H1 (cell line): ENCODE data around the gene MSI2. TPM values are rescaled to one million over a fixed set of nuclear protein-coding genes. Genes with fewer than 3 reads are reported as not detected.

ENCODE experiments used
- CTCF ChIA-PET: fragments of 300-600 bp; sonication (Branson Sonifier 250); formaldehyde crosslinking; loops from one replicate; lab custom pipeline; 2021; ENCODE audit not compliant: partially characterized antibody; lab: Charles Lee
- POLR2A ChIA-PET: fragments of 300-600 bp; sonication (Branson Sonifier 250); formaldehyde crosslinking; loops from one replicate; lab custom pipeline; 2021; ENCODE audit warnings: inconsistent platforms; ENCODE audit not compliant: partially characterized antibody; lab: Charles Lee
- DNase-seq, 2 experiments: peaks; one replicate each; pipeline versions ENCODE4 v3.0.0 to v3.0.0-alpha.2; 2010 to 2022; ENCODE audit warnings: low spot score in 2 of 2, low read depth in 1 of 2, mixed read lengths in 1 of 2
- FAIRE-seq: peaks from 2 replicates; lab custom pipeline; 2011; peaks lifted over from hg19 to GRCh38; lab: Jason Lieb, UNC
- H2AFZ ChIP-seq: 2 replicates; pipeline ENCODE4 v1.8.1; 2012; ENCODE audit warnings: low read length, inconsistent platforms
- H2AK5ac ChIP-seq: 2 replicates; pipeline ENCODE4 v1.6.1; 2013; ENCODE audit warnings: low read depth, low read length
- H2BK120ac ChIP-seq: replicated peaks from 2 replicates; pipeline ENCODE3; 2013; ENCODE audit warnings: low read depth, low read length, inconsistent platforms
- H2BK12ac ChIP-seq: 2 replicates; pipeline ENCODE4 v1.6.1; 2013; ENCODE audit warnings: low read depth, low read length
- H2BK15ac ChIP-seq: 2 replicates; pipeline ENCODE4 v1.6.1; 2013; ENCODE audit warnings: low read length
- H2BK20ac ChIP-seq: 2 replicates; pipeline ENCODE4 v1.6.1; 2013; ENCODE audit warnings: low read length
- H2BK5ac ChIP-seq: 2 replicates; pipeline ENCODE4 v1.6.1; 2013; ENCODE audit warnings: low read depth, low read length
- H3K14ac ChIP-seq: 2 replicates; pipeline ENCODE4 v1.6.1; 2013; ENCODE audit warnings: inconsistent platforms; ENCODE audit not compliant: insufficient read length
- H3K18ac ChIP-seq: 2 replicates; pipeline ENCODE4 v1.6.1; 2013; ENCODE audit warnings: low read length; ENCODE audit errors: extremely low read depth
- H3K23ac ChIP-seq: 2 replicates; pipeline ENCODE4 v1.6.1; 2013; ENCODE audit warnings: inconsistent platforms; ENCODE audit not compliant: insufficient read length
- H3K23me2 ChIP-seq: 2 replicates; pipeline ENCODE4 v1.6.1; 2013; ENCODE audit warnings: low read depth, low read length
- H3K27ac ChIP-seq: 2 replicates; pipeline ENCODE4 v1.6.1; 2011; ENCODE audit warnings: low read depth, low read length, inconsistent platforms
- H3K27me3 ChIP-seq, 4 experiments: replicated peaks in 1 of 4; 1 replicate in 1 of 4; 2 replicates in 3 of 4; pipeline versions ENCODE4 v1.6.1 to v1.8.1; 2011 to 2013; ENCODE audit warnings: low read length in 3 of 4, mild to moderate bottlenecking in 3 of 4, inconsistent platforms in 2 of 4, mixed read lengths in 2 of 4, moderate library complexity in 1 of 4; ENCODE audit not compliant: control insufficient read depth in 3 of 4, insufficient read depth in 3 of 4; ENCODE audit errors: extremely low read depth in 1 of 4
- H3K36me3 ChIP-seq, 4 experiments: 2 replicates each; pipeline versions ENCODE4 v1.6.1 to v1.8.1; 2011 to 2013; ENCODE audit warnings: mild to moderate bottlenecking in 4 of 4, low read length in 3 of 4, moderate library complexity in 2 of 4, control low read depth in 1 of 4, inconsistent platforms in 1 of 4; ENCODE audit not compliant: insufficient read depth in 4 of 4, control insufficient read depth in 2 of 4
- H3K4ac ChIP-seq: replicated peaks from 2 replicates; pipeline ENCODE3; 2013; ENCODE audit warnings: low read length, low read depth, mixed read lengths, inconsistent platforms; ENCODE audit not compliant: insufficient read length
- H3K4me1 ChIP-seq, 4 experiments: replicated peaks in 1 of 4; 1 replicate in 1 of 4; 2 replicates in 3 of 4; pipeline versions ENCODE4 v1.6.1 to v1.8.1; 2011 to 2013; ENCODE audit warnings: low read length in 3 of 4, inconsistent platforms in 2 of 4, mixed read lengths in 1 of 4; ENCODE audit not compliant: insufficient read depth in 4 of 4, control insufficient read depth in 3 of 4
- H3K4me2 ChIP-seq, 2 experiments: 2 replicates each; pipeline versions ENCODE4 v1.6.1 to v1.8.1; 2011 to 2013; ENCODE audit warnings: low read depth in 2 of 2, low read length in 2 of 2, control low read depth in 1 of 2, inconsistent platforms in 1 of 2, mild to moderate bottlenecking in 1 of 2; ENCODE audit not compliant: insufficient read depth in 1 of 2
- H3K4me3 ChIP-seq, 4 experiments: fragments of 200-600, 300-600 bp in 1 of 4; sonication (generic), shearing (Covaris generic), sonication (Bioruptor Twin) in 1 of 4; 2 replicates each; pipeline versions ENCODE4 v1.5.1 to v1.8.1; 2011 to 2016; ENCODE audit warnings: low read length in 4 of 4, low read depth in 3 of 4, control low read depth in 2 of 4, inconsistent platforms in 2 of 4, mild to moderate bottlenecking in 2 of 4, mixed read lengths in 1 of 4, moderate library complexity in 1 of 4; ENCODE audit not compliant: insufficient read depth in 2 of 4; ENCODE audit errors: extremely low read depth in 1 of 4
- H3K56ac ChIP-seq: replicated peaks from 2 replicates; pipeline ENCODE3; 2013; ENCODE audit warnings: low read depth, mild to moderate bottlenecking, mixed read lengths, low read length, inconsistent platforms; ENCODE audit not compliant: insufficient read length
- H3K79me1 ChIP-seq: 2 replicates; pipeline ENCODE4 v1.6.1; 2013; ENCODE audit warnings: low read depth, low read length, control low read depth
- H3K79me2 ChIP-seq, 2 experiments: 2 replicates each; pipeline versions ENCODE4 v1.6.1 to v1.8.1; 2012 to 2013; ENCODE audit warnings: low read length in 2 of 2, mild to moderate bottlenecking in 2 of 2, inconsistent platforms in 1 of 2; ENCODE audit not compliant: insufficient read depth in 2 of 2, control insufficient read depth in 1 of 2
- H3K9ac ChIP-seq, 4 experiments: replicated peaks in 1 of 4; 1 replicate in 1 of 4; 2 replicates in 3 of 4; pipeline versions ENCODE4 v1.6.1 to v1.8.1; 2011 to 2013; ENCODE audit warnings: low read depth in 3 of 4, low read length in 3 of 4, control low read depth in 2 of 4, mild to moderate bottlenecking in 2 of 4, moderate library complexity in 2 of 4, inconsistent platforms in 1 of 4; ENCODE audit errors: extremely low read depth in 1 of 4
- H3K9me3 ChIP-seq, 2 experiments: 2 replicates each; pipeline versions ENCODE4 v1.6.1 to v1.8.1; 2012 to 2013; ENCODE audit warnings: mild to moderate bottlenecking in 2 of 2, moderate library complexity in 2 of 2, control low read depth in 1 of 2, inconsistent platforms in 1 of 2, low read depth in 1 of 2, low read length in 1 of 2, mixed read lengths in 1 of 2; ENCODE audit not compliant: insufficient read depth in 2 of 2
- H4K20me1 ChIP-seq, 2 experiments: replicated peaks in 1 of 2; 2 replicates each; pipeline versions ENCODE3 to v1.8.1; 2011 to 2013; ENCODE audit warnings: inconsistent platforms in 2 of 2, low read length in 2 of 2, mild to moderate bottlenecking in 1 of 2; ENCODE audit not compliant: insufficient read depth in 2 of 2, control insufficient read depth in 1 of 2
- H4K5ac ChIP-seq: 2 replicates; pipeline ENCODE4 v1.6.1; 2013; ENCODE audit warnings: low read length, low read depth, mixed read lengths, inconsistent platforms; ENCODE audit not compliant: insufficient read length
- H4K8ac ChIP-seq: 2 replicates; pipeline ENCODE4 v1.8.0; 2013; ENCODE audit warnings: mild to moderate bottlenecking, moderate library complexity, low read length, inconsistent platforms; ENCODE audit not compliant: insufficient read depth; ENCODE audit errors: extremely low read depth
- H4K91ac ChIP-seq: replicated peaks from 2 replicates; pipeline ENCODE3; 2013; ENCODE audit warnings: low read length, mixed read lengths, inconsistent platforms; ENCODE audit not compliant: insufficient read length
- BCL11A ChIP-seq, 2 experiments: IDR thresholded peaks; one replicate each; pipeline ENCODE4 v1.6.1; 2011; ENCODE audit warnings: low read depth in 2 of 2, low read length in 2 of 2, mild to moderate bottlenecking in 2 of 2
- GABPA ChIP-seq: IDR thresholded peaks from 2 replicates; pipeline ENCODE4 v1.6.1; 2011; ENCODE audit warnings: mild to moderate bottlenecking, low read length, moderate library complexity, borderline replicate concordance; ENCODE audit not compliant: insufficient read depth
- HDAC6 ChIP-seq: IDR thresholded peaks from one replicate; pipeline ENCODE4 v1.7.1; 2012; ENCODE audit warnings: low read depth, mild to moderate bottlenecking, inconsistent platforms, low read length, moderate library complexity
- KDM1A ChIP-seq: fragments of 200-600, 300-600 bp; sonication (generic); IDR thresholded peaks from 2 replicates; pipeline ENCODE4 v1.7.1; 2016; ENCODE audit warnings: mild to moderate bottlenecking, low read length, borderline replicate concordance
- POLR2A ChIP-seq, 2 experiments: IDR thresholded peaks; 1 replicate in 1 of 2; 2 replicates in 1 of 2; pipeline ENCODE4 v1.6.1; 2011; ENCODE audit warnings: low read depth in 2 of 2, low read length in 2 of 2, mild to moderate bottlenecking in 2 of 2; ENCODE audit errors: control extremely low read depth in 1 of 2
- RFX5 ChIP-seq: IDR thresholded peaks from 2 replicates; pipeline ENCODE4 v1.6.1; 2011; ENCODE audit warnings: low read depth, low read length, improper control_type of control experiment, borderline replicate concordance
- RNF2 ChIP-seq: fragments of 200-900, 300-1000 bp; sonication (generic); IDR thresholded peaks from 2 replicates; pipeline ENCODE4 v1.7.1; 2016; ENCODE audit warnings: borderline replicate concordance, low read depth, mild to moderate bottlenecking, antibody characterized with exemption, low read length; ENCODE audit not compliant: poor library complexity, severe bottlenecking; ENCODE audit errors: missing control alignments
- SP4 ChIP-seq: IDR thresholded peaks from 2 replicates; pipeline ENCODE4 v1.6.1; 2012; ENCODE audit warnings: low read length, inconsistent platforms
- SRF ChIP-seq: IDR thresholded peaks from 2 replicates; pipeline ENCODE4 v1.6.1; 2011; ENCODE audit warnings: mild to moderate bottlenecking, low read depth, low read length, moderate library complexity
- SUZ12 ChIP-seq: fragments of 200-600 bp; sonication (generic); IDR thresholded peaks from 2 replicates; pipeline ENCODE4 v1.6.1; 2012; ENCODE audit warnings: mild to moderate bottlenecking, inconsistent platforms, low read length, moderate library complexity, mixed read lengths
- TAF1 ChIP-seq: IDR thresholded peaks from 2 replicates; pipeline ENCODE4 v1.6.1; 2011; ENCODE audit warnings: mild to moderate bottlenecking, low read depth, low read length
- TBP ChIP-seq: IDR thresholded peaks from 2 replicates; pipeline ENCODE4 v1.6.1; 2011; ENCODE audit warnings: low read depth, low read length, improper control_type of control experiment
- WGBS, 2 experiments: shearing (Covaris generic) in 1 of 2; methylation state at CpG; one replicate each; pipeline versions ENCODE4 v1.1.6 to v1.1.7; 2013 to 2015; ENCODE audit warnings: low lambda C conversion rate in 2 of 2, mixed read lengths in 2 of 2, inconsistent platforms in 1 of 2, low coverage in 1 of 2, missing lambda C conversion rate in 1 of 2; ENCODE audit not compliant: insufficient replicate concordance in 2 of 2, insufficient coverage in 1 of 2, insufficient read length in 1 of 2; ENCODE audit errors: extremely low coverage in 1 of 2, missing lambda C conversion rate in 1 of 2; 5-methylcytosine and 5-hydroxymethylcytosine counted together
- polyA plus RNA-seq, 7 experiments: library from polyadenylated mRNA; depleted of rRNA in 3 of 7; stranded (reverse) in 5 of 7; unstranded in 2 of 7; fragments of >200 nt in 5 of 7; fragments of 200-250 nt in 2 of 7; gene quantifications; 1 replicate in 5 of 7; 2 replicates in 1 of 7; 4 replicates in 1 of 7; pipeline versions ENCODE4 v1.2.1 to v1.2.3, GENCODE V29; 2011 to 2013; ENCODE audit warnings: missing spikeins in 2 of 7, mixed read lengths in 2 of 7
- total RNA-seq: library from RNA; stranded (reverse); fragmentation: NEBNext Ultra II Directional; extraction: Animal tissue kit (Norgen Biotek cat#: 25700); gene quantifications from 2 replicates; pipeline ENCODE4 v1.2.1, GENCODE V29; 2021
- TF ChIP-seq, protein P1 (sequence below): IDR thresholded peaks from 2 replicates; pipeline ENCODE4 v1.6.1; 2011; ENCODE audit warnings: low read length, improper control_type of control experiment

Gene MSI2
- total and polyA plus RNA-seq, 2 of the 8 experiments (the other 6 are each of a cell fraction or from before 2014, with no cell fraction given): 36.7 to 80.6 TPM

DNA sequence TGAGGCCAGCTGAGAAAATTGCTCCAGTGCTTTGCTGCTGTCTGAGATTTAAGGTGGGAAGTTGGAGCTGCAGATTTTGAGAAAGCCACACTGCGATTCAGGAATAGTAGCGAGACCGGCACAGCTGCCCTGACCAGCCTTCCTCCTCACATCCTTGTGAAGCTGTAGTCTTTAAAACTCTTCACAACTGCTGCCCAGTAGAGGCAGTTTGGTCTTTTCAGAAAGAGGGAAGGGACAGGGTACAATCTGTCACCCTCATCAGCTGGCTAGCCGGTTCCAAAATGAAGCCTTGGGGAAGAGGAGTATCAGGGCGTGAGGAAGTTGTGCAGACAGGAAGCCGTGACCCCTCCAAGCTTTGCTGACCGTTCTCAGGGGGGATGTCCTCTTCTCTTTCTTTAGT lies 195.3 kb downstream of the MSI2 start:
- CTCF ChIA-PET: interaction anchor here (0.8 to 1.9 kb wide), 4 partner anchors 32 to 209 kb away, joined by 3 to 6 read pairs (median 4); no protein-coding TSS in a partner anchor
- Histone ChIP-seq H3K56ac (no peak overlapping the region), H3K4ac (no peak overlapping the region), H3K23ac (no peak overlapping the region), H3K79me1 (no peaks in the 10 kb centered on the region; the same call in 1 of the 2 replicates), H2BK15ac (no peak overlapping the region), H3K79me2 (peaks cover 0 to 11% of the 10 kb centered on the region in 2 experiments; a peak in 1 of 4 replicates), H4K5ac (no peak overlapping the region), H3K4me3 (no peak overlapping the region), H3K18ac (no peak overlapping the region), H3K23me2 (no peaks in the 10 kb centered on the region), H3K27ac (no peak overlapping the region), H2AFZ (no peak overlapping the region), H4K20me1 (peaks cover 0 to 6% of the 10 kb centered on the region in 2 experiments), H3K36me3 (0 out of 8 replicates have a peak, but pooled peaks cover 0 to 2% (median 0%) of the 10 kb centered on the region in 4 experiments), H2BK12ac (no peak overlapping the region), H4K91ac (no peak overlapping the region), H3K4me2 (no peak overlapping the region), H2BK5ac (no peak overlapping the region), H3K4me1 (peaks cover 0 to 9% (median 2%) of the 10 kb centered on the region in 4 experiments; a peak in 3 of 7 replicates), H3K27me3 (no peaks in the 10 kb centered on the region), H3K9me3 (no peaks in the 10 kb centered on the region), H4K8ac (no peak overlapping the region), H2BK120ac (no peak overlapping the region), H2BK20ac (no peak overlapping the region), H2AK5ac (no peak overlapping the region), H3K9ac (no peak overlapping the region), H3K14ac (no peak overlapping the region)
- DNase-seq: no peak
- no peak for FAIRE-seq
- POLR2A ChIA-PET: interaction anchor here (1.8 kb wide), 1 partner anchor 9 kb away, joined by 5 read pairs; no protein-coding TSS in a partner anchor
- 94% methylated on average over 3 of the region's 7 CpGs; no CpG with 5 or more reads in 1 of the 2 experiments for WGBS, 2 experiments
- TF ChIP-seq, protein P1, sequence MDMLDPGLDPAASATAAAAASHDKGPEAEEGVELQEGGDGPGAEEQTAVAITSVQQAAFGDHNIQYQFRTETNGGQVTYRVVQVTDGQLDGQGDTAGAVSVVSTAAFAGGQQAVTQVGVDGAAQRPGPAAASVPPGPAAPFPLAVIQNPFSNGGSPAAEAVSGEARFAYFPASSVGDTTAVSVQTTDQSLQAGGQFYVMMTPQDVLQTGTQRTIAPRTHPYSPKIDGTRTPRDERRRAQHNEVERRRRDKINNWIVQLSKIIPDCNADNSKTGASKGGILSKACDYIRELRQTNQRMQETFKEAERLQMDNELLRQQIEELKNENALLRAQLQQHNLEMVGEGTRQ: no peak
- TF ChIP-seq BCL11A (IDR thresholded peaks at IDR 0.05; ENCODE audit: low read depth in 2 of 2, low read length in 2 of 2): no peak
- no peak for TF ChIP-seq HDAC6
- no peak for TF ChIP-seq KDM1A
- TF ChIP-seq GABPA: no peak
- no peak for TF ChIP-seq RNF2
- TF ChIP-seq SUZ12: no peak
- no peak for TF ChIP-seq SP4
- no peak for TF ChIP-seq SRF
- no peak for TF ChIP-seq TBP
- no peak for TF ChIP-seq POLR2A (IDR thresholded peaks at IDR 0.05; ENCODE audit: control extremely low read depth in 1 of 2, low read depth in 2 of 2, low read length in 2 of 2)
- TF ChIP-seq RFX5: no peak
- no peak for TF ChIP-seq TAF1
